PC-3 (cell line): Measurements from ENCODE around the gene FCN2.

Source experiments
- EZH2phosphoT487 ChIP-seq: fragments of 300-600 bp; sonication (generic); IDR thresholded peaks from 2 replicates; pipeline ENCODE4 v1.6.1; 2018; ENCODE audit warnings: mild to moderate bottlenecking, antibody characterized with exemption, low read length, borderline replicate concordance
- TF ChIP-seq, protein P1 (sequence below): fragments of 300-600 bp; sonication (generic); conservative IDR thresholded peaks from 2 replicates; pipeline ENCODE4 v1.5.1; 2017; ENCODE audit warnings: antibody characterized with exemption, low read depth, mild to moderate bottlenecking, low read length

DNA sequence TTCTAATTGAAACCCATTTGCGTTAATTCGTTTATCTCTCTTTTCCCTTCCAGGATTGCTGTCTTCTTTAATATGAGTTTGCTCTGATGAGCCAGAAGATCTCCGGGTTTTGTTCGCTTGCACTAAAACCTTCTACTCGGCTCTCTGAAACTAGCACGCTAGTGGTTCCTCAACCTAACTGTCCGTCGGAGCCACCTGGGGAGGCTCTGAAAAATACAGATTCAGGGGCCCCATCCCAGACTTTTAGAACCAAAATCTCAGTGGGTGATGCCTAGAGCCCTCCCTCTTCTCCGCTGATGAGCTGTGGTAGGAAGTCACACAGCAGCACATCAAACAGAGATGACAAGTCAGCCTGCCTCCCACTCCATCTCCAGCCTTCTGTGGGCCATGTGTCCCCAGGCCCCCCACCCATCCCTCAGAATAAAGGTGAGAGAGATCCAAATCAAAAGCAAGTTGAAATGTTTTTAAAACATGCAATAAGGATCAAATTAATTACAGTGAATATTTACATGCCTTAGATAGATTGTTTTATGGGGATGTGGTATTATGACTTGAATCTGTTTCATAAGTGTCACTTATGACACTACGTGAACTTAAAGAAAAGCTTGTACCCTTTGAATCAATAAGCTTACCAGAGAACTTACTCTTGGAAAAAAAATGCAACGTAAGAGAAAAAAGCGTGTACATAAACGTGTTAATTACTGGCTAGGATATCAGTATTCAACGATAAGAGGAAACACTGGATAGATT lies 16.4 kb downstream of the FCN2 start:
- TF ChIP-seq, protein P1, sequence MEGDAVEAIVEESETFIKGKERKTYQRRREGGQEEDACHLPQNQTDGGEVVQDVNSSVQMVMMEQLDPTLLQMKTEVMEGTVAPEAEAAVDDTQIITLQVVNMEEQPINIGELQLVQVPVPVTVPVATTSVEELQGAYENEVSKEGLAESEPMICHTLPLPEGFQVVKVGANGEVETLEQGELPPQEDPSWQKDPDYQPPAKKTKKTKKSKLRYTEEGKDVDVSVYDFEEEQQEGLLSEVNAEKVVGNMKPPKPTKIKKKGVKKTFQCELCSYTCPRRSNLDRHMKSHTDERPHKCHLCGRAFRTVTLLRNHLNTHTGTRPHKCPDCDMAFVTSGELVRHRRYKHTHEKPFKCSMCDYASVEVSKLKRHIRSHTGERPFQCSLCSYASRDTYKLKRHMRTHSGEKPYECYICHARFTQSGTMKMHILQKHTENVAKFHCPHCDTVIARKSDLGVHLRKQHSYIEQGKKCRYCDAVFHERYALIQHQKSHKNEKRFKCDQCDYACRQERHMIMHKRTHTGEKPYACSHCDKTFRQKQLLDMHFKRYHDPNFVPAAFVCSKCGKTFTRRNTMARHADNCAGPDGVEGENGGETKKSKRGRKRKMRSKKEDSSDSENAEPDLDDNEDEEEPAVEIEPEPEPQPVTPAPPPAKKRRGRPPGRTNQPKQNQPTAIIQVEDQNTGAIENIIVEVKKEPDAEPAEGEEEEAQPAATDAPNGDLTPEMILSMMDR = no peak
- TF ChIP-seq EZH2phosphoT487 = no peak
